ENCODE results near the gene ZDHHC6.
"Not testable (repeated sequence)": the region's sequence is repeated elsewhere in the genome, so short reads cannot be mapped to it uniquely, and the experiment has no call there.

ZDHHC6 gene

GRCh38 chr10:112393341-112393740 is 53.4 kb downstream of the ZDHHC6 start:
- no peak for DNase-seq

GRCh38 chr10:112390125-112390703 is 56.5 kb downstream of the ZDHHC6 start:
- DNase-seq = no peak

GRCh38 chr10:112389271-112389822 is 57.4 kb downstream of the ZDHHC6 start:
- peak in 11 of 56 donors; percentile 6 to 57 (median 32) for DNase-seq

- DNase-seq = no peak
Observed at GRCh38 chr10:112388548-112388947, 58.2 kb downstream of the ZDHHC6 start.

- DNase-seq = not testable (repeated sequence)
Observed at GRCh38 chr10:112388056-112388455, 58.7 kb downstream of the ZDHHC6 start.

- DNase-seq = no peak
Observed at GRCh38 chr10:112385201-112385600, 61.5 kb downstream of the ZDHHC6 start.

- no peak for DNase-seq
Observed at GRCh38 chr10:112384141-112384540, 62.6 kb downstream of the ZDHHC6 start.

GRCh38 chr10:112383325-112383724 is 63.4 kb downstream of the ZDHHC6 start:
- no peak for DNase-seq

GRCh38 chr10:112382515-112383235 is 64.0 kb downstream of the ZDHHC6 start:
- no peak for DNase-seq

All from nucleus accumbens (tissue), 56 donors.